Esophagus squamous epithelium (tissue), 4 donors: ENCODE measurements around the gene LIME1.

ENCODE experiments used
- POLR2A ChIP-seq, 4 donors: fragments of 450-650 bp; IDR thresholded peaks; one replicate each; pipeline ENCODE4 v1.6.1; 2017; ENCODE audit warnings: antibody characterized with exemption in 4 of 4, mild to moderate bottlenecking in 4 of 4, moderate library complexity in 3 of 4
- TF ChIP-seq, protein P1 (sequence below), 6 experiments: fragments of 450-650 bp in 4 of 6; fragments of 200-600 bp in 2 of 6; sonication (generic) in 2 of 6; IDR thresholded peaks; one replicate each; pipeline ENCODE4 v1.5.1; 2016 to 2019; ENCODE audit warnings: antibody characterized with exemption in 6 of 6, mild to moderate bottlenecking in 4 of 6, moderate library complexity in 4 of 6

GRCh38 chr20:63768591-63769515, 32.4 kb downstream of the LIME1 start:
- TF ChIP-seq POLR2A (IDR thresholded peaks at IDR 0.05) = no peak
- TF ChIP-seq, protein P1, sequence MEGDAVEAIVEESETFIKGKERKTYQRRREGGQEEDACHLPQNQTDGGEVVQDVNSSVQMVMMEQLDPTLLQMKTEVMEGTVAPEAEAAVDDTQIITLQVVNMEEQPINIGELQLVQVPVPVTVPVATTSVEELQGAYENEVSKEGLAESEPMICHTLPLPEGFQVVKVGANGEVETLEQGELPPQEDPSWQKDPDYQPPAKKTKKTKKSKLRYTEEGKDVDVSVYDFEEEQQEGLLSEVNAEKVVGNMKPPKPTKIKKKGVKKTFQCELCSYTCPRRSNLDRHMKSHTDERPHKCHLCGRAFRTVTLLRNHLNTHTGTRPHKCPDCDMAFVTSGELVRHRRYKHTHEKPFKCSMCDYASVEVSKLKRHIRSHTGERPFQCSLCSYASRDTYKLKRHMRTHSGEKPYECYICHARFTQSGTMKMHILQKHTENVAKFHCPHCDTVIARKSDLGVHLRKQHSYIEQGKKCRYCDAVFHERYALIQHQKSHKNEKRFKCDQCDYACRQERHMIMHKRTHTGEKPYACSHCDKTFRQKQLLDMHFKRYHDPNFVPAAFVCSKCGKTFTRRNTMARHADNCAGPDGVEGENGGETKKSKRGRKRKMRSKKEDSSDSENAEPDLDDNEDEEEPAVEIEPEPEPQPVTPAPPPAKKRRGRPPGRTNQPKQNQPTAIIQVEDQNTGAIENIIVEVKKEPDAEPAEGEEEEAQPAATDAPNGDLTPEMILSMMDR (IDR thresholded peaks at IDR 0.05) = no peak
